Spinal cord (tissue), 10 donors: ENCODE data around the gene SYNGR1. TPM values are rescaled to one million over a fixed set of nuclear protein-coding genes. Genes with fewer than 3 reads are reported as not detected.
"Not testable (repeated sequence)": the region's sequence is repeated elsewhere in the genome, so short reads cannot be mapped to it uniquely, and the experiment has no call there.

ENCODE experiments used
- DNase-seq, 6 donors: peaks; one replicate each; pipeline versions ENCODE4 v3.0.0 to v3.0.0-alpha.2; 2013 to 2015; ENCODE audit warnings: low spot score in 6 of 6, low read depth in 4 of 6
- H3K27ac ChIP-seq: one replicate; pipeline ENCODE4 v1.5.1; 2013; ENCODE audit warnings: low read depth, low read length, control low read depth
- H3K27me3 ChIP-seq: one replicate; pipeline ENCODE4 v1.6.1; 2013; ENCODE audit warnings: low read length; ENCODE audit not compliant: control insufficient read depth, insufficient read depth
- H3K36me3 ChIP-seq: one replicate; pipeline ENCODE4 v1.6.1; 2013; ENCODE audit warnings: low read length; ENCODE audit not compliant: control insufficient read depth, insufficient read depth
- H3K4me1 ChIP-seq: one replicate; pipeline ENCODE4 v1.6.1; 2013; ENCODE audit warnings: low read length; ENCODE audit not compliant: control insufficient read depth, insufficient read depth
- H3K4me3 ChIP-seq: one replicate; pipeline ENCODE4 v1.5.1; 2013; ENCODE audit warnings: low read depth, low read length, control low read depth
- H3K9me3 ChIP-seq: one replicate; pipeline ENCODE4 v1.6.1; 2013; ENCODE audit warnings: low read length; ENCODE audit not compliant: control insufficient read depth, insufficient read depth
- WGBS: methylation state at CpG from one replicate; pipeline ENCODE4 v1.1.5; 2013; ENCODE audit warnings: missing lambda C conversion rate; ENCODE audit not compliant: insufficient coverage; 5-methylcytosine and 5-hydroxymethylcytosine counted together
- polyA plus RNA-seq, 2 donors: library from polyadenylated mRNA; unstranded; fragments of 120-200 nt; gene quantifications; one replicate each; pipeline ENCODE4 v1.2.1, GENCODE V29; 2013; ENCODE audit not compliant: insufficient read length in 2 of 2
- total RNA-seq, 2 donors: library from RNA; depleted of rRNA in 1 of 2; stranded (reverse); fragments of 120-200 nt in 1 of 2; fragments of >200 nt in 1 of 2; gene quantifications; one replicate each; pipeline versions ENCODE4 v1.2.3 to v1.2.4, GENCODE V29; 2013 to 2014
- donor health status: healthy.

The SYNGR1 gene
- total and polyA plus RNA-seq, 4 donors = 43.8 to 99.1 (median 71.0) TPM

DNA sequence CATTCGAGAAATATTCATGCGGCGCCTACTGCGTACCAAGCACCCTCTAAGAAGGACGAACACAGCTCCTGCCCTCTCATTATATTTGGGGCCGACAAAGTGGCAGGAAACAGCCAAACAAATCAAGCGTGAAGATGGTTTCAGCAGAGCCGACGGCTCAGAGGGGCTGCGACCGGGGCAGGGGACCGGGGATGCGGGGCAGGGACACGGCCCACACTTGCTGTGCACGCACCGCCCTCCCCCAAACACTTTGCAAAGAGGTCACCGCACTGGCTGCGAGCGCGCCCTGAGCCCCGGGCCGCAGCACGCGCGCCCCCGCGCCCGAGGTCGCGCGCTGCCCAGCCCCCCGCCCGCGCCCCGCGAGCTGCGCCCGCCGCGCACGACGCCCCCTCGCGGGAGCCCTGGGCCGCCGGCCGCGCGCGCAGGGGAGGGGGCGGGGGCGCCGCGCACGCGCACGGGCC, 255 bp upstream of the SYNGR1 start:
- Histone ChIP-seq H3K9me3 (no peaks in the 10 kb centered on the region), H3K27ac (peak overlapping the region; percentile 77), H3K27me3 (no peaks in the 10 kb centered on the region), H3K36me3 (peaks cover 7% of the 10 kb centered on the region), H3K4me1 (peaks cover 39% of the 10 kb centered on the region), H3K4me3 (peak overlapping the region; percentile 80)
- under 1% methylated on average over 57 of the region's 57 CpGs for WGBS
- DNase-seq = peak in 5 of 6 donors; percentile 45 to 89 (median 64)

DNA sequence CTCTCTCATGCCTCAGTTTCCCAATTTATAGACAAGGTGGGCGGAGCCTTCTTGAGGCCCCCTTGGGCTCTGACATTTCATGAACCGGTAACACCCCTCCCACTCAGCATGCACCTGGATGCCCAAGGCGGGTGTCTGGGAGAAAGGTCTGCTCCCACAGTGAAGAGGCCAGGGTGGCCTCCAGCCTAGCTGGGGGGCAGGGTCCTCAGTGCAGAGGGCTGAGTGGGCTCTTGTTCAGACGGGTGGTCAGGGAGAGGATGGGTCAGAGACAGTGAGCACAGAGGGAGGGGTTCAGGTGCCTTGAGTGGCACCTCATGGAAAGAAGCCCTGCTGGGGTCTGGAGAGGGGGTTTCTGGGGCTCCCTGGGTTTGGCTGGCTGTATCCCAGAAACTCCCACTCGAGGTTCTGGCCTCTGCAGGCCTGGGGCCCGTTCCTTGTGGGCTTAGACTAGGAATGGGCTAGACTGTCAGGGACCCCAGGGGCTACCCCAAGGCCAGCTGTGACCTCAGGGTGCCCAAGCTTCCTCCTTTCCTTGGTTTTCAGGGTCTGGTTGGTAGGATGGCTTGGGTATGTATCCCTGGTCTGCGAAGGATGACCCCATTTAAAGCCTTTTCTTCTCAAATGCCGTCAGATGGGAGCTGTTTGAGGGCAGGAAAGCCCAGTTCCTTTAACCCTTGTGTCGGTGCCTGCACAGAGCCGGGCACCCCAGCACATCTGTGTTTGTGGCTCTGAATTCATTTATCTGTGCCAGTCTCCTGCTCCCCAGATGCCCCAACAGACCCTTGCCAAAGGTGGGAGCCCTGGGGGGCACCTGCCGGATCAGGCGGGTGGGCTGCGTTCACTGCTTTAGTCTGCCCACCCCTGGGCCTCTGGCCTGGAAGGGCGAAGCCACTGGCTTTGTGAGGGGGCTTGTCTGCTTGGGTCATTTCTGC, 1.2 kb downstream of the SYNGR1 start:
- Histone ChIP-seq H3K27me3 (no peaks in the 10 kb centered on the region), H3K4me3 (peak overlapping the region; percentile 80), H3K4me1 (peaks cover 39% of the 10 kb centered on the region), H3K9me3 (no peaks in the 10 kb centered on the region), H3K36me3 (peaks cover 17% of the 10 kb centered on the region), H3K27ac (peak overlapping the region; percentile 47)
- WGBS = 61% methylated on average over 10 of the region's 14 CpGs
- no peak for DNase-seq

DNA sequence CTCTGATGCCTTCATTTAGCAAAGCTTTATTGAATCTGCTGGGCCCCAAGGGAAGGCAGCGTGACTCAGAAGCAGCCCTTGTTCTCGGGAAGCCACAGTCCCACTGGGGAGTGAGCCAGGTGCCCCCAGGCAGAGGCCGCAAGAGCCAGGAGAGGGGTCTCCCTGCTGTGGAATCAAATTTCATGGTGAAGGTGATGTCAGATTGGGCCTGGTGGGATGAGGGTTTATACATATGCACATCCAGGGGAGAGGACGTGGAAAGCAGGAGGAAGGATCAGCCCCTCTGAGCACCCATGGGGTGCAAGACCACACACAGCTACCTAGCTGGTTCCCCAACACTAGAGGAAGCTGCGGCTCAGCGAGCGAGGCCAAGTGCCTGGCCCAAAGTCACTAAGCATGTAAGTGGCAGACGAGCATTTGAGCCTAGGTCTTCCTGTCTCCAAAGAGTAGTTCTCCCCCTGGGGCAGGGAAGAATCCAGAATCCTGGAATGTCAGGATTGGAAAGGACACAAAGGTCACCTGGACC, 2.0 kb downstream of the SYNGR1 start:
- WGBS = 54% methylated on average over 7 of the region's 8 CpGs
- Histone ChIP-seq H3K9me3 (no peaks in the 10 kb centered on the region), H3K27me3 (no peaks in the 10 kb centered on the region), H3K4me3 (no peak overlapping the region), H3K4me1 (peaks cover 43% of the 10 kb centered on the region), H3K27ac (no peak overlapping the region), H3K36me3 (peaks cover 21% of the 10 kb centered on the region)
- no peak for DNase-seq

DNA sequence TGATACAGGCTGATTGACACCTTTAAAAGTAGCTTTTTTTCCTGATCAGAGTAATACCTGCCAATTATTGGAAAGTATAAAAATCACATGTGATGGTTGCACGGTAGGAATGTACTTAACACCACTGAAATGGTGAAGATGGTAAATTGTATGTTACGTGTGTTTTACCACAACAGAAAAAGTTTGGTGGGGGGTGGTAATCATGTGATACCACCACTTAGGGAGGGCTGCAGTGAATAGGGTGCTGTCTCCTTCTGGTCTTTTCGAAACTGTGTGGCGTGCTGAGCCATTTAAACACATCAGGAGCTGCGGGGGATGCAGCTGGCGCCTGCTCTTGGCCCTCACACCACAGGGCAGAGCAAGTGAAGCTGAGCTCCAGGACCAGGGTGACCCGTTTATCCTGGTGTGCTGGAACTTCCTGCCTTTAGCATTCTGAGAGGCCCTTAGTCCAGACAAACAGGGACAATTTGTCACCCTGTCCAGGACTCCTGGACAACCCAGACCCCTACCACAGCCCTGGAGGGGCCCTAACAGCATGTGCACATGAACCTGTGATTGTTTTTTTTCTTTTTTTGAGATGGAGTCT, 2.6 kb downstream of the SYNGR1 start:
- 66% methylated on average over 6 of the region's 7 CpGs for whole genome bisulfite sequencing
- Histone ChIP-seq H3K36me3 (peaks cover 23% of the 10 kb centered on the region), H3K9me3 (no peaks in the 10 kb centered on the region), H3K27me3 (no peaks in the 10 kb centered on the region), H3K27ac (no peak overlapping the region), H3K4me1 (peaks cover 43% of the 10 kb centered on the region), H3K4me3 (no peak overlapping the region)
- DNase-seq = no peak

DNA sequence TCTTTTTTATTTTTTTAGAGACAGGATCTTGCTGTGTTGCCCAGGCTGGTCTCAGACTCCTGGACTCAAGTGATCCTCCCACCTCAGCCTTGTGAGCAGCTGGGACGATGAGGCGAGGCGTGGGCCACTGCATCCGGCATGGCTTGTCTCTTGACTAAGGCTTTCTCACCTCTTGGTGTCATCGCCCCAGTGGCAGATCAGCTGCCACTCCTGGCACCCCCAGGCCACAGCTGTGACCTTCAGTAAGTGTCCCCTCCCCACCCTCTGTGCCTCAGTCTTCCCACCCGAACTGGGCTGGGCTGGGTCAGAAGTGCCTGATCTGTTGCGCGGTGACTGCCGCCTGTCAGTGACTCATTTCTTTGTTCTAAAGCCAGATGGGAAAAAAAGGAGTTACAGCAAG, 3.6 kb downstream of the SYNGR1 start:
- Histone ChIP-seq H3K4me3 (no peak overlapping the region), H3K27ac (no peak overlapping the region), H3K4me1 (peaks cover 43% of the 10 kb centered on the region), H3K36me3 (peaks cover 23% of the 10 kb centered on the region), H3K27me3 (no peaks in the 10 kb centered on the region), H3K9me3 (no peaks in the 10 kb centered on the region)
- no peak for DNase-seq
- 97% methylated on average over 5 of the region's 9 CpGs for WGBS

DNA sequence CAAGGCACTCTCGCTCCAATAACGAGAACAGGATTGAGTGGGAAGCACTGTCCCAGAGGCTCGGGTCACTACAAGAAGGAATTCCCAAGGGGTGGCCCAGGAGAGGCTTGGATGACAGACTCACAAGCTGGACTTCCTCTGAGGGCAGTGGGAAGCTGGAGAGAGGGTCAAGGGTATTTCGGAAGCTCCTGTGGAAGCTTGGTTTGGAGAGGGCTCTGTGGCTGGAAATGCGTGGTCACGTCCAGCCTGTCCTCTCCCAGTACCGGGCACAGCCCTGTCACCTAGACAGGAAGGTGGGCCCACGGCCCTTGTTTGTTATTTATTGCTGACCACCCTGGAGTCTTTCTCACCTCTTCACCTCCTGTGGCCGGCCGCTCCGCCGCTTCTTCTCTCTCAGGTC, 5.3 kb downstream of the SYNGR1 start:
- Histone ChIP-seq H3K9me3 (no peaks in the 10 kb centered on the region), H3K27ac (no peak overlapping the region), H3K27me3 (no peaks in the 10 kb centered on the region), H3K4me3 (no peak overlapping the region), H3K36me3 (peaks cover 38% of the 10 kb centered on the region), H3K4me1 (peaks cover 35% of the 10 kb centered on the region)
- WGBS = 86% methylated on average over 7 of the region's 12 CpGs
- DNase-seq = no peak

DNA sequence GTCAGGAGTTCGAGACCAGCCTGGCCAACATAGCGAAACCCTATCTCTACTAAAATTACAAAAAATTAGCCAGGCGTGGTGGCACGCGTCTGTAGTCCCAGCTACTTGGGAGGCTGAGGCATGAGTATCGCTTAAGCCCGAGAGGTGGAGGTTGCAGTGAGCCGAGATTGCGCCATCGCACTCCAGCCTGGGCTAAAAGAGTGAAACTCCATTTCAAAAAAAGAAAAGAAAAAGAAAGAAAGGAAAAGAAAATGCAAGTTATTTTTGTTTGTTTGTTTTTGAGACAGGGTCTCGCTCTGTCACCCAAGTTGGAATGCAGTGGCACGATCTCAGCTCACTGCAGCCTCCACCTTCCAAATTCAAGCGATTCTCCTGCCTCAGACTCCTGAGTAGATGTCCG, 6.0 kb downstream of the SYNGR1 start:
- H3K27me3 ChIP-seq, H3K4me3 ChIP-seq, DNase-seq, H3K27ac ChIP-seq, H3K9me3 ChIP-seq: not testable (repeated sequence)
- Histone ChIP-seq H3K4me1 (peaks cover 32% of the 10 kb centered on the region), H3K36me3 (peaks cover 46% of the 10 kb centered on the region)
- 100% methylated on average over 1 of the region's 14 CpGs for WGBS

DNA sequence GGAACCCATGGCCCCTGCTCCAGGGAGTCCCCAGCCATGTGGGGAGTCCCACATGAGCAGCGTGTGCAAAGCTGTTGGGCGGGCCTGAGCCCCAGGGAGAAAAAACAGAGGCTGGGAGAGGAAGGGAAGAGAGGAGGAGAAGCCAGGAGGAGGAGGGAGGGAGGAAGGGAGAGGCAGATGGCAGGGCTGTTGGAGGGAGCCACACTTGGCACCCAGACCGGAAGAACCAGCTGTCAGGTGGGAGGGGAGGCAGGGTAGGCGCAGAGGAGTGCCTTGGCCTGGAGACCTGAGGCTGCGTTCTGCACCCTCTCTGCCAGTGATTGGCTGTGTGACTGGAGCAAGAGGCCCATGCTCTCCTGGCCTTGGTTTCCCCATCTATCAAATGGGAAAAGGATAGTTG, 6.7 kb downstream of the SYNGR1 start:
- H3K4me3 ChIP-seq = no peak overlapping the region
- H3K27ac ChIP-seq = no peak overlapping the region
- H3K27me3 ChIP-seq = no peaks in the 10 kb centered on the region
- H3K4me1 ChIP-seq = peaks cover 25% of the 10 kb centered on the region
- H3K36me3 ChIP-seq = peaks cover 49% of the 10 kb centered on the region
- WGBS = 52% methylated on average over 5 of the region's 5 CpGs
- DNase-seq = peak in 2 of 6 donors; percentile 16 to 89
- H3K9me3 ChIP-seq = no peaks in the 10 kb centered on the region

DNA sequence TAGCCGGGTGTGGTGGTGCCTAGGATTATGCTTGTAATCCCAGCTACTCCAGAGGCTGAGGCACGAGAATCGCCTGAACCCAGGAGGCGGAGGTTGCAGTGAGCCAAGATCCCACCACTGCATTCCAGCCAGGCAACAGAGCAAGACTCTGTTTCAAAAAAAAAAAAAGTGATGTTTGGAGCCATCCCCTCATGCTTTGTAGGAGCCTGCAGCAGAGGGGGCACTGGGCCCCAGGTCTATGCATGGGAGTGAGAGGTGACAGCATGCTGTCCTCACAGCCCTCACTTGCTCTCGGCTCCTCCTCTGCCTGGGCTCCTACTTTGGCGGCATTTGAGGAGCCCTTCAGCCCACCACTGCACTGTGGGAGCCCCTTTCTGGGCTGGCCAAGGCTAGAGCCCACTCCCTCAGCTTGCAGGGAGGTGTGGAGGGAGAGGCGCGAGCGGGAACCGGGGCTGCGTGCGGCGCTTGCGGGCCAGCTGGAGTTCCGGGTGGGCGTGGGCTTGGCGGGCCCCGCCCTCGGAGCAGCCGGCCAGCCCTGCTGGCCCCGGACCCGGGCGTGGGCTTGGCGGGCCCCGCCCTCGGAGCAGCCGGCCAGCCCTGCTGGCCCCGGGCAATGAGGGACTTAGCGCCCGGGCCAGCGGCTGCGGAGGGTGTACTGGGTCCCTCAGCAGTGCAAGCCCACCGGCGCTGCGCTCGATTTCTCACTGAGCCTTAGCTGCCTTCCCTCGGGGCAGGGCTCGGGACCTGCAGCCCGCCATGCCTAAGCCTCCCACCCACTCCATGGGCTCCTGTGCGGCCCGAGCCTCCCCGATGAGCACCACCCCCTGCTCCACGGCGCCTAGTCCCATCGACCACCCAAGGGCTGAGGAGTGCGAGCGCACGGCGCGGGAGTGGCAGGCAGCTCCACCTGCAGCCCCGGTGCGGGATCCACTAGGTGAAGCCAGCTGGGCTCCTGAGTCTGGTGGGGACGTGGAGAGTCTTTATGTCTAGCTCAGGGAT, 7.6 kb downstream of the SYNGR1 start:
- not testable (repeated sequence) for H3K9me3 ChIP-seq, H3K4me3 ChIP-seq, H3K27ac ChIP-seq, H3K27me3 ChIP-seq, DNase-seq
- H3K36me3 ChIP-seq = peaks cover 53% of the 10 kb centered on the region
- peaks cover 18% of the 10 kb centered on the region for H3K4me1 ChIP-seq
- 90% methylated on average over 15 of the region's 53 CpGs for WGBS
